Neural progenitor cell (in vitro differentiated cells): Measurements from ENCODE around the gene PTPRN2. TPM values are rescaled to one million over a fixed set of nuclear protein-coding genes. Genes with fewer than 3 reads are reported as not detected.

ENCODE experiments used
- DNase-seq: peaks from one replicate; pipeline ENCODE4 v3.0.0-alpha.2; 2016; ENCODE audit warnings: low spot score
- H2AFZ ChIP-seq: fragments of 200-600 bp; sonication (generic); replicated peaks from 2 replicates; pipeline ENCODE4 v1.6.1; 2016; ENCODE audit warnings: antibody characterized with exemption
- H3F3A ChIP-seq: fragments of 200-600 bp; sonication (generic); 2 replicates; pipeline ENCODE4 v1.6.1; 2016; ENCODE audit warnings: antibody characterized with exemption, low read depth
- H3K27ac ChIP-seq: fragments of 200-600 bp; sonication (generic); 2 replicates; pipeline ENCODE4 v1.5.1; 2016; ENCODE audit warnings: mild to moderate bottlenecking
- H3K27me3 ChIP-seq: fragments of 200-600 bp; sonication (generic); 2 replicates; pipeline ENCODE4 v1.6.1; 2016; ENCODE audit warnings: mild to moderate bottlenecking, moderate library complexity
- H3K36me3 ChIP-seq: fragments of 200-600 bp; sonication (generic); 2 replicates; pipeline ENCODE4 v1.5.1; 2016
- H3K4me1 ChIP-seq: fragments of 200-600 bp; sonication (generic); 2 replicates; pipeline ENCODE4 v1.6.1; 2016; ENCODE audit warnings: mixed run types
- H3K4me2 ChIP-seq: fragments of 200-600 bp; sonication (generic); 2 replicates; pipeline ENCODE4 v1.6.1; 2016
- H3K4me3 ChIP-seq: fragments of 200-600 bp; sonication (generic); 2 replicates; pipeline ENCODE4 v1.5.1; 2016
- H3K79me2 ChIP-seq: fragments of 200-600 bp; sonication (generic); 2 replicates; pipeline ENCODE4 v1.6.1; 2016; ENCODE audit warnings: low read depth
- H3K9ac ChIP-seq: fragments of 200-600 bp; sonication (generic); 2 replicates; pipeline ENCODE4 v1.6.1; 2016
- H3K9me3 ChIP-seq: fragments of 200-600 bp; sonication (generic); 2 replicates; pipeline ENCODE4 v1.5.1; 2016; ENCODE audit warnings: low read depth
- H4K20me1 ChIP-seq: fragments of 200-600 bp; sonication (generic); 2 replicates; pipeline ENCODE4 v1.6.1; 2016; ENCODE audit warnings: low read depth
- H3K27ac Mint-ChIP-seq: 3 replicates; pipeline ENCODE4 v1.8.0; 2021; ENCODE audit warnings: mixed read lengths
- H3K27me3 Mint-ChIP-seq: 2 replicates; pipeline ENCODE4 v1.8.0; 2022; ENCODE audit warnings: low read depth, mild to moderate bottlenecking, inconsistent platforms, moderate library complexity, mixed read lengths; ENCODE audit not compliant: insufficient read depth
- H3K36me3 Mint-ChIP-seq: 3 replicates; pipeline ENCODE4 v1.8.0; 2021; ENCODE audit warnings: mixed read lengths
- H3K4me1 Mint-ChIP-seq: 3 replicates; pipeline ENCODE4 v1.8.0; 2021; ENCODE audit warnings: mixed read lengths
- H3K4me3 Mint-ChIP-seq: 3 replicates; pipeline ENCODE4 v1.8.0; 2021; ENCODE audit warnings: mild to moderate bottlenecking, moderate library complexity, mixed read lengths
- H3K9me3 Mint-ChIP-seq: 3 replicates; pipeline ENCODE4 v1.8.0; 2020; ENCODE audit warnings: mixed read lengths
- CTCF ChIP-seq: fragments of 200-600 bp; sonication (generic); IDR thresholded peaks from 2 replicates; pipeline ENCODE4 v1.5.1; 2017; ENCODE audit warnings: antibody characterized with exemption, mild to moderate bottlenecking
- EZH2 ChIP-seq: fragments of 200-600 bp; sonication (generic); IDR thresholded peaks from 2 replicates; pipeline ENCODE4 v1.6.1; 2017; ENCODE audit warnings: antibody characterized with exemption, mild to moderate bottlenecking, moderate library complexity
- EZH2phosphoT487 ChIP-seq: fragments of 200-600 bp; sonication (generic); IDR thresholded peaks from 2 replicates; pipeline ENCODE4 v1.6.1; 2017; ENCODE audit warnings: antibody characterized with exemption
- total RNA-seq: library from RNA; depleted of rRNA; stranded (reverse); fragments of >200 nt; gene quantifications from 2 replicates; pipeline ENCODE4 v1.2.3, GENCODE V29; 2015; ENCODE audit warnings: low replicate concordance

Gene PTPRN2
- total RNA-seq, 1 donor from 2014 or later, result 3.0 TPM

GRCh38 chr7:158463317-158463716 is 124.3 kb downstream of the PTPRN2 start:
- H3K9me3 ChIP-seq, result no peaks in the 10 kb centered on the region
- no peaks in the 10 kb centered on the region for H3K36me3 Mint-ChIP-seq
- H3K27ac Mint-ChIP-seq, result no peak overlapping the region
- no peaks in the 10 kb centered on the region for H3K36me3 ChIP-seq
- H3K27ac ChIP-seq, result no peak overlapping the region
- H3K4me3 Mint-ChIP-seq, result no peak overlapping the region
- no peaks in the 10 kb centered on the region for H4K20me1 ChIP-seq
- no peak overlapping the region for H3K4me3 ChIP-seq
- no peak for DNase-seq
- no peak overlapping the region for H3K4me2 ChIP-seq
- H3K27me3 Mint-ChIP-seq, result peaks cover 7% of the 10 kb centered on the region
- no peaks in the 10 kb centered on the region for H3K27me3 ChIP-seq
- H3K79me2 ChIP-seq, result no peaks in the 10 kb centered on the region
- no peaks in the 10 kb centered on the region for H3F3A ChIP-seq
- TF ChIP-seq EZH2 (no peak), CTCF (no peak), EZH2phosphoT487 (no peak)
- H3K4me1 Mint-ChIP-seq, result no peaks in the 10 kb centered on the region
- H3K9ac ChIP-seq, result no peak overlapping the region
- H3K9me3 Mint-ChIP-seq, result peaks cover 5% of the 10 kb centered on the region
- no peak overlapping the region for H2AFZ ChIP-seq
- peaks cover 10% of the 10 kb centered on the region for H3K4me1 ChIP-seq

GRCh38 chr7:158461824-158462223 is 125.8 kb downstream of the PTPRN2 start:
- Mint-ChIP-seq H3K4me3 (no peak overlapping the region), H3K36me3 (no peaks in the 10 kb centered on the region)
- no peaks in the 10 kb centered on the region for H3F3A ChIP-seq

GRCh38 chr7:158460665-158461064 is 127.0 kb downstream of the PTPRN2 start:
- Mint-ChIP-seq H3K9me3 (peaks cover 10% of the 10 kb centered on the region), H3K4me3 (no peak overlapping the region), H3K27ac (no peak overlapping the region), H3K36me3 (no peaks in the 10 kb centered on the region), H3K4me1 (no peaks in the 10 kb centered on the region), H3K27me3 (peaks cover 12% of the 10 kb centered on the region)
- H2AFZ ChIP-seq, result no peak overlapping the region
- no peaks in the 10 kb centered on the region for H3K4me1 ChIP-seq
- no peak overlapping the region for H3K27ac ChIP-seq
- H3K9ac ChIP-seq, result no peak overlapping the region
- no peaks in the 10 kb centered on the region for H3F3A ChIP-seq
- no peak overlapping the region for H3K4me3 ChIP-seq
- no peaks in the 10 kb centered on the region for H3K9me3 ChIP-seq
- TF ChIP-seq CTCF (no peak), EZH2phosphoT487 (no peak), EZH2 (no peak)
- H3K4me2 ChIP-seq, result no peak overlapping the region
- H3K79me2 ChIP-seq, result no peaks in the 10 kb centered on the region
- H4K20me1 ChIP-seq, result no peaks in the 10 kb centered on the region
- no peak for DNase-seq
- no peaks in the 10 kb centered on the region for H3K27me3 ChIP-seq
- no peaks in the 10 kb centered on the region for H3K36me3 ChIP-seq

More at GRCh38 chr7:158461824-158462223, 125.8 kb downstream of the PTPRN2 start:
- peaks cover 6% of the 10 kb centered on the region for H3K9me3 Mint-ChIP-seq
- H3K27me3 Mint-ChIP-seq, result peaks cover 7% of the 10 kb centered on the region
- no peak overlapping the region for H3K27ac ChIP-seq
- no peak overlapping the region for H2AFZ ChIP-seq
- H3K9me3 ChIP-seq, result no peaks in the 10 kb centered on the region
- H3K9ac ChIP-seq, result no peak overlapping the region
- DNase-seq, result no peak
- H3K79me2 ChIP-seq, result no peaks in the 10 kb centered on the region
- H4K20me1 ChIP-seq, result no peaks in the 10 kb centered on the region
- no peak overlapping the region for H3K27ac Mint-ChIP-seq
- H3K27me3 ChIP-seq, result no peaks in the 10 kb centered on the region
- no peak overlapping the region for H3K4me3 ChIP-seq
- H3K4me1 ChIP-seq, result no peaks in the 10 kb centered on the region
- no peak overlapping the region for H3K4me2 ChIP-seq
- H3K36me3 ChIP-seq, result no peaks in the 10 kb centered on the region
- no peak for TF ChIP-seq EZH2phosphoT487
- TF ChIP-seq CTCF, result no peak
- TF ChIP-seq EZH2, result no peak
- H3K4me1 Mint-ChIP-seq, result no peaks in the 10 kb centered on the region
